IPS DF 4.7 (cell line): ENCODE data around the gene ACOT8.
"Not testable (repeated sequence)": the region's sequence is repeated elsewhere in the genome, so short reads cannot be mapped to it uniquely, and the experiment has no call there.

Experiments
- DNase-seq: peaks from one replicate; pipeline ENCODE4 v3.0.0-alpha.2; 2013; ENCODE audit warnings: low spot score; ENCODE audit errors: extremely low read depth

The ACOT8 gene

DNA sequence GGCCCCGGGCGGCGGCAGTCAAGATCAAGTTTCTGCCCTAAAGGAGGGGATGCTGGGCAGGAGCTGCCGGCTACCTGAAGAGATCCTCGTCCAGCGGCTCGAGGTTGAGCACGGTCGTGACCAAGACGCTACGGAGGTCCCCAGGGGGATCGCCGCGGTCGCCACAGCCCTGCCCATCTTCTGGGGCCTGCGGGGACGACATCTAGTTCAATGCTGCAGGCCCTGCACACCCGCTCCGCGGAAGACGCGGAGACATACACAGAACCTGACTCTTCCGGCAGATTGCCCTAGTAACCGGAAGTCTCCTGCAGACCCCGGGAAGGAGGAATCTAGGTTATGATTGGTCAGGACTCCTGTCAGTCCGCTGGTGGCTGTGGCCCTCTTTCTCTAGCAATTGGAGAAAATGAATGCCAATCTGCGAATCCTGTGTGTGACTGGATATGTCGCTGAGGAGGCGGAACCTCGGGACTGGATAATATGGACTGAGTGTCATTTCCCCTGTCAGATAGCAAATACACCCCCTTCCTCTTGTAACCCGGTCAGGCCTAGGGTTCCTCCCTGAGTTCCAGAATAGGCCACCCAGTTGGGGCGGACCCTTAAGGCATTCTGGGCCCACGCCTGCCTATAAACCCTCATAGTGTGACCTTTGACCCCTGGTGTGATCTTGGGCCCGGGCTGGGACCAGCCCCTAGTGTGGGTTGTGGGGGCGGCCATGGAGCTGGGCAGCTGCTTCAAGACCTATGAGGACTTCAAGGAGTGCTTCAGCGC is at the start of gene ACOT8, which contains the start of gene ZSWIM3:
TSS of gene ACOT8 (minus strand) at position 279 of the 768 bp plus-strand sequence. CDS start at position 202, 77 bp downstream.
TSS of gene ZSWIM3 (plus strand) at position 501 of the 768 bp plus-strand sequence. CDS start at position 713, 212 bp downstream.
- peak; percentile 100 for DNase-seq

DNA sequence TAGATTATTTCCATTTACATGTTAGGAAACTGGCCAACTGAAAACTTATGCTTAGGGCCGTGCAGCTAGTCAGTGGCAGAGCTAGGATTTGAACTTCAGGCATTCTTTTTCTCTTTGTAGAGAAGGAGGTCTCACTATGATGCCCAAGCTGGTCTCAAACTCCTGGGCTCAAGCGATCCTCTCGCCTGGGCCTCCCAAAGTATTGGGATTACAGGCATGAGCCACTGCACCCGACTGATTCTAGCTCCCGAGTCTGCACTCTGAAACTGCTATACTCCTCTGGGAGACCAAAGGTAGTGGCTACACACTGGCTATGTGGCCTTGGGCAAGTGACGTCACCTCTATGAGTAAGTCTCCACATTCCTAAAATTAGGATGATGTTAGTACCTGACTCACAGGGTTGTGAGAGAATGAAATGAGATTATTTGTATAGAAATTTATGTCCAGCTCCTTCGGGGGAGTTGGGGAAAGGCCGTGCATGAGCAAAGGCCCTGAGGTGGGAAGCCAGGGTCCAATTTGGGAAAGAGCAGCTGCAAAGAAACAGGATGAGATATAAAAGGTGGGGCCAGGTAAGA is 48.4 kb upstream of the ACOT8 start:
- DNase-seq = no peak

GRCh38 chr20:45904583-45905504 is 47.7 kb upstream of the ACOT8 start:
- DNase-seq = no peak

- no peak for DNase-seq
These were observed 45.1 kb upstream of the ACOT8 start for GRCh38 chr20:45902199-45902701.

DNA sequence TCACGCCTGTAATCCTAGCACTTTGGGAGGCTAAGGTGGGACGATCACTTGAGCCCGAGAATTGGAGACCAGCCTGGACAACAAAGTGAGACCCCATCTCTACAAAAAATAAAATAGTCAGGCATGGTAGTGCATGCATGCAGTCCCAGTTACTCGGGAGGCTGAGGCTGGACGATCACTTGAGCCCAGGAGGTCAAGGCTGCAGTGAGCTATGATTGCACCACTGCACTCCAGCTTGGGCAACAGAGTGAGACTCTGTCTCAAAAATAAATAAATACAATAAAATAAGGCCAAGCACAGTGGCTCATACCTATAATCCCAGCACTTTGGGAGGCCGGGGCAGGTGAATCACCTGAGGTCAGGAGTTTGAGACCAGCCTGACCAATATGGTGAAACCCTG is 44.1 kb upstream of the ACOT8 start:
- DNase-seq = not testable (repeated sequence)

- DNase-seq = no peak
These were observed 42.0 kb upstream of the ACOT8 start for GRCh38 chr20:45899046-45899835.

DNA sequence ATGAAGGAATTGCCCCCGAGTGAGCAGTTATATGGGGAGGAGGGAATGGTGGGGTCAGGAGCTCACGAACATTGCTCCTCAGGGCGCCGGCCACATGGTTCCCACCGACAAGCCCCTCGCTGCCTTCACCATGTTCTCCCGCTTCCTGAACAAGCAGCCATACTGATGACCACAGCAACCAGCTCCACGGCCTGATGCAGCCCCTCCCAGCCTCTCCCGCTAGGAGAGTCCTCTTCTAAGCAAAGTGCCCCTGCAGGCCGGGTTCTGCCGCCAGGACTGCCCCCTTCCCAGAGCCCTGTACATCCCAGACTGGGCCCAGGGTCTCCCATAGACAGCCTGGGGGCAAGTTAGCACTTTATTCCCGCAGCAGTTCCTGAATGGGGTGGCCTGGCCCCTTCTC is 41.1 kb upstream of the ACOT8 start:
- no peak for DNase-seq

DNA sequence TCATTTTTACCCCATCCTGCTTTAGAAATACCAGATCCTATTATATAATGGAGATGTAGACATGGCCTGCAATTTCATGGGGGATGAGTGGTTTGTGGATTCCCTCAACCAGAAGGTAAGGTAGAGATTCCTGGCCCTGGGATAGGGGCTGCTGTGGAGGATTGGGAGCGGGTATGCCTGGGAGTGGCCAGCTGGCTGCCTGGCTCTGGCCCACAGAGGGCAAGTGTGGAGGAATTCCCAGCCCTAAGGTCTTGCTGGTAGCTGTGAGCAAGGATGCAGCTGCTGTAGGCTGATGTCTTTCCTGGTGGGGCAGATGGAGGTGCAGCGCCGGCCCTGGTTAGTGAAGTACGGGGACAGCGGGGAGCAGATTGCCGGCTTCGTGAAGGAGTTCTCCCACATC is 40.5 kb upstream of the ACOT8 start:
- no peak for DNase-seq

- no peak for DNase-seq
These were observed 40.1 kb upstream of the ACOT8 start for GRCh38 chr20:45897289-45897688.

DNA sequence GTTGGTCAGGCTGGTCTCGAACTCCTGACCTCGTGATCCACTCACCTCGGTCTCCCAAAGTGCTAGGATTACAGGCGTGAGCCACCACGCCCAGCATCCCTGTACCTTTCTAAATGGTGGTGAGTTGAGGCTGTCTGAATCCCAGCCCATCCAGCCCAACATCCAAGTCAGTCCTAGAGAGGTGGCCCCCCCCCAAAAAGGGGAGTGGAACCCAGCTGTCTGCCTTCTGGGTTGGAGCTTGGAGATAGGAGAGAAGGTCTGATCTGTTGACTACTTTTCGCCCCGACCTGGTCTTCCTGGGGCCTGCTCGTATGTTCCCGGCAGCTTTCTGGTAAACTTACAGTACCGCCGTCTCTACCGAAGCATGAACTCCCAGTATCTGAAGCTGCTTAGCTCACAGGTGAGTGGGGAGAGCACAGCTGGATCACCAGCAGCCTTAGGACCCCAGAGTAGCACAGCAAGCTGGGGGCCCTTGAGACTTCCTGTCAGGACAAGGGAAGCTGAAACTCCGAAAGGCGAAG is 39.5 kb upstream of the ACOT8 start:
- no peak for DNase-seq

DNA sequence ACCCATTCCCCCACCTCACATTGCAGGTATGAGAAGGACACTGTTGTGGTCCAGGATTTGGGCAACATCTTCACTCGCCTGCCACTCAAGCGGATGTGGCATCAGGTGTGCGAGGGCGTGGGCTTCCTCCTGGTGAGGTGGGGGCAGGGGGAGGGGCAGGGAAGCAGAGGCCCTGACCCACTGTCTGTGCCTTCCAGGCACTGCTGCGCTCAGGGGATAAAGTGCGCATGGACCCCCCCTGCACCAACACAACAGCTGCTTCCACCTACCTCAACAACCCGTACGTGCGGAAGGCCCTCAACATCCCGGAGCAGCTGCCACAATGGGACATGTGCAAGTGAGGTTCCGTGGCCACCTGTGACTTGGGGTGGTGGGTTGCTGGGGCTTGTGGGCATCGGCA is 37.6 kb upstream of the ACOT8 start:
- DNase-seq = no peak

- DNase-seq = no peak
These were observed 36.6 kb upstream of the ACOT8 start for GRCh38 chr20:45893831-45894230.

DNA sequence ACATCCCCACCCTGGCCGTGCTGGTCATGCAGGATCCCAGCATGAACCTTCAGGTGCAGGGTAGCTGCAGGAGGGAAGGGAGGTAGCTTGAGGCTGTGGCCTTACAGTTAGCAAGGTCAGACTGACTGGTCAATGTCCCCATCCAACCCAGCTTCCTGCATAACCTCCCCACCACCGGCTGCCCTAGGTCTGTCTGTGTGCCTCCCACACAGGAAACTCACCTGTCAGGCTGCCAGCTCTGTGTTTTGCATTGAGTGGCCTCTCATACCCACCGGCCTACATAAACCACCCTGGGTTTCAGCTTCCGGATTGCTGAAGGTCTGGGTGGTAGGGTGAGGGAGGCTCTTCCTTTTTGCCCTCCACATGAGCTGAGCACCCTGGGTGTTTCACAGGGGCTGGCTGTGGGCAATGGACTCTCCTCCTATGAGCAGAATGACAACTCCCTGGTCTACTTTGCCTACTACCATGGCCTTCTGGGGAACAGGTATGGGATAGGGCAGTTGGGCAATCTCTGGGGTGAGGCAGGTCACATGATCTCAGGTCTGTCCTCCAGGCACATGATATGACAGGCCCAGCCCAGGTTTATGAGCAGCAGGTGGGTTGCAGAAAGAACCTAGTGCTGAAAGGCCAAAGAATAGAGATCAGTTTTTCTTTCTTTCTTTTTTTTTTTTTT is 35.8 kb upstream of the ACOT8 start:
- no peak for DNase-seq

DNA sequence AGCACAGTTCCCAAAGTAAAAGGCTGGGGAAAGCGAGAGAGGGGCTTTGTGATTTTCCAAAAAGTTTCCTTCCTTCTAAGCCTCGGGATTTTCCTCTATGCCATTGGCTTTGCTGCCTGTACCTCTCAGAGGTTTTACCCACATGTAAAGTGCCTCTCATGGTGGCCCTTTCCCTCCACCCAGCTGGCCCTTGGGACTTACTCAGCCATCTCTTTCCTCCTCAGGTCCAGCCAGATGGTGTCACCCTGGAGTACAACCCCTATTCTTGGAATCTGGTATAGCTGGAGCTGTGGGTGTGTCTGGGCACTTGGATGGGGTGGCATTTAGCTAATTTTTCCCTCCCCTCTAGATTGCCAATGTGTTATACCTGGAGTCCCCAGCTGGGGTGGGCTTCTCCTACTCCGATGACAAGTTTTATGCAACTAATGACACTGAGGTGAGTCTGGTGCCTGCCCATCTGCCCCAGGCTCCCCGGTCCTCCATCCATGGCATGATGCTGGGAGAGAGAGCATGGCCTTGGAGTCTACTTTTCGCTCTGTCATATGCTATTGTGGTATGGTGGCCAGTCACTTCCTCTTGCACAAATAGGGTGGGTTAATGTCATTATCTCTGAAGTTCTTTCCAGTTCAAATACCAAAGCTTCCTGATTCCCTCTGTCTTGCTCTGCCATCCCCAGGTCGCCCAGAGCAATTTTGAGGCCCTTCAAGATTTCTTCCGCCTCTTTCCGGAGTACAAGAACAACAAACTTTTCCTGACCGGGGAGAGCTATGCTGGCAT is 35.0 kb upstream of the ACOT8 start:
- DNase-seq = no peak

- no peak for DNase-seq
These were observed 34.1 kb upstream of the ACOT8 start, which contains the start of the genes CTSA and NEURL2 for GRCh38 chr20:45890985-45891983. Gene CTSA, plus strand, starts transcription at chr20:45891335. Its CDS starts 234 bp downstream, at chr20:45891569. Gene NEURL2, minus strand, starts transcription at chr20:45891208. Its CDS starts 217 bp downstream, at chr20:45890991.

GRCh38 chr20:45890077-45890984 is 33.1 kb upstream of the ACOT8 start:
- no peak for DNase-seq

GRCh38 chr20:45888681-45889080 is 31.5 kb upstream of the ACOT8 start:
- DNase-seq = no peak
